K562 (cell line): ENCODE data around the gene LRP1. TPM values are rescaled to one million over a fixed set of nuclear protein-coding genes. Genes with fewer than 3 reads are reported as not detected.

Experiments used
- ATAC-seq: fragments of 200-7000 bp; cut with Tn5 transposase; 3 replicates; pipeline ENCODE4 v1.9.1; 2020; ENCODE audit warnings: moderate library complexity
- BruUV-seq: library from RNA; stranded (reverse); fragments of 400-500 nt; replicated peaks from 2 replicates; lab custom pipeline; 2021; lab: Mats Ljungman, UMichigan
- CTCF ChIA-PET: fragments of 300-600 bp; formaldehyde crosslinking; extraction: SDS; loops from one replicate; lab custom pipeline; 2021; ENCODE audit warnings: low intra/inter-chr PET ratio; lab: Yijun Ruan, JAX
- POLR2A ChIA-PET: fragments of 300-600, 350-650 bp; sonication (Branson Sonifier 250); formaldehyde crosslinking; extraction: SDS; loops from one replicate; lab custom pipeline; 2021; ENCODE audit warnings: antibody characterized with exemption, inconsistent platforms; lab: Yijun Ruan, JAX
- DNase-seq, 4 experiments: peaks; one replicate each; pipeline versions ENCODE4 v3.0.0 to v3.0.0-alpha.2; 2011 to 2018; ENCODE audit warnings: low spot score in 3 of 4, mixed read lengths in 3 of 4; ENCODE audit errors: extremely low read depth in 1 of 4
- FAIRE-seq: peaks from 2 replicates; lab custom pipeline; 2011; peaks lifted over from hg19 to GRCh38; lab: Jason Lieb, UNC
- H2AFZ ChIP-seq: 2 replicates; pipeline ENCODE4 v1.6.0; 2011; ENCODE audit warnings: low read depth, low read length, control low read depth, inconsistent platforms
- H3K27ac ChIP-seq: fragments of 200-600 bp; 3 replicates; pipeline ENCODE4 v1.8.0; 2011; ENCODE audit warnings: low read depth, mild to moderate bottlenecking, control low read depth, inconsistent platforms, low read length, moderate library complexity, mixed read lengths; ENCODE audit errors: extremely low read depth
- H3K27me3 ChIP-seq, 2 experiments: fragments of 300-600 bp in 1 of 2; 2 replicates in 1 of 2; 3 replicates in 1 of 2; pipeline versions ENCODE4 v1.6.0 to v1.8.0; 2011; ENCODE audit warnings: inconsistent platforms in 2 of 2, low read length in 2 of 2, mild to moderate bottlenecking in 1 of 2, mixed read lengths in 1 of 2, moderate library complexity in 1 of 2; ENCODE audit not compliant: control insufficient read depth in 2 of 2, insufficient read depth in 2 of 2
- H3K36me3 ChIP-seq: fragments of 300-600 bp; 3 replicates; pipeline ENCODE4 v1.8.0; 2011; ENCODE audit warnings: mild to moderate bottlenecking, low read length, inconsistent platforms; ENCODE audit not compliant: control insufficient read depth, insufficient read depth
- H3K4me1 ChIP-seq, 2 experiments: fragments of 200-600 bp in 1 of 2; replicated peaks in 1 of 2; 2 replicates in 1 of 2; 3 replicates in 1 of 2; pipeline versions ENCODE4 v1.5.1 to v1.8.0; 2011; ENCODE audit warnings: inconsistent platforms in 2 of 2, low read length in 2 of 2, mild to moderate bottlenecking in 1 of 2, mixed read lengths in 1 of 2, moderate library complexity in 1 of 2; ENCODE audit not compliant: control insufficient read depth in 2 of 2, insufficient read depth in 2 of 2
- H3K4me2 ChIP-seq: 2 replicates; pipeline ENCODE4 v1.6.1; 2011; ENCODE audit warnings: low read length, control low read depth, inconsistent platforms, mixed read lengths; ENCODE audit not compliant: insufficient read depth
- H3K4me3 ChIP-seq: fragments of 200-600 bp; sonication (generic), shearing (Covaris generic); 2 replicates; pipeline ENCODE4 v1.5.1; 2016; ENCODE audit warnings: control low read depth, inconsistent platforms
- H3K79me2 ChIP-seq: fragments of 200-600 bp; 3 replicates; pipeline ENCODE4 v1.8.0; 2011; ENCODE audit warnings: low read length, inconsistent platforms; ENCODE audit not compliant: control insufficient read depth, insufficient read depth
- H3K9ac ChIP-seq, 2 experiments: 2 replicates each; pipeline versions ENCODE4 v1.6.0 to v1.6.1; 2011; ENCODE audit warnings: low read depth in 2 of 2, low read length in 2 of 2, control low read depth in 1 of 2, inconsistent platforms in 1 of 2, mild to moderate bottlenecking in 1 of 2, mixed read lengths in 1 of 2; ENCODE audit not compliant: insufficient read depth in 1 of 2
- H3K9me1 ChIP-seq: one replicate; pipeline ENCODE4 v1.6.0; 2011; ENCODE audit warnings: inconsistent platforms, mild to moderate bottlenecking, low read length, moderate library complexity; ENCODE audit not compliant: control insufficient read depth, insufficient read depth
- H3K9me3 ChIP-seq: replicated peaks from 2 replicates; pipeline ENCODE4 v1.5.1; 2011; ENCODE audit warnings: low read depth, low read length, inconsistent platforms; ENCODE audit not compliant: control insufficient read depth, insufficient read depth
- H4K20me1 ChIP-seq: replicated peaks from 2 replicates; pipeline ENCODE4 v1.6.1; 2011; ENCODE audit warnings: low read length, inconsistent platforms, mixed read lengths; ENCODE audit not compliant: control insufficient read depth, insufficient read depth
- BCL6 ChIP-seq: fragments of 250-450 bp; sonication (Bioruptor Pico); IDR thresholded peaks from 2 replicates; pipeline ENCODE4 v1.4.0; 2020
- HMG20B ChIP-seq: fragments of 250-450 bp; sonication (Bioruptor Pico); IDR thresholded peaks from 2 replicates; pipeline ENCODE4 v1.5.0; 2021; ENCODE audit warnings: mild to moderate bottlenecking
- SRSF7 ChIP-seq: fragments of 200-400 bp; formaldehyde crosslinking; optimal IDR thresholded peaks from 2 replicates; pipeline ENCODE3; 2017; ENCODE audit warnings: mild to moderate bottlenecking, low read depth, low read length
- ZNF197 ChIP-seq: fragments of 200-800 bp; sonication (Bioruptor generic); IDR thresholded peaks from 2 replicates; pipeline ENCODE4 v1.6.1; 2016; ENCODE audit warnings: low read depth, missing genetic modification characterization, missing compliant biosample characterization
- WGBS: fragments of 100-300 bp; shearing (Covaris generic); methylation state at CpG from one replicate; pipeline ENCODE4 v1.1.6; 2016; ENCODE audit warnings: low coverage, mixed read lengths; ENCODE audit not compliant: insufficient coverage; ENCODE audit errors: missing lambda C conversion rate; 5-methylcytosine and 5-hydroxymethylcytosine counted together
- in situ Hi-C: fragments of 300-500 bp; cut with MboI; formaldehyde crosslinking; loops from 4 replicates; pipeline ENCODE4 v1.15.0; 2018; ENCODE audit warnings: inconsistent platforms, mixed read lengths
- intact Hi-C: fragments of 100-400 bp; cut with micrococcal nuclease; formaldehyde crosslinking; loops from 2 replicates; pipeline ENCODE4 v1.14.2; 2022
- polyA plus RNA-seq, 8 experiments: library from polyadenylated mRNA; depleted of rRNA in 4 of 8; stranded (reverse) in 5 of 8; unstranded in 3 of 8; fragments of >200 nt; fragmentation: Nextera tagmentation in 2 of 8; fragmentation: Illumina TruSeq in 1 of 8; extraction: Ambion mirVana in 2 of 8; extraction: Trizol in 1 of 8; gene quantifications; 2 replicates each; pipeline versions ENCODE4 v1.2.1 to v1.2.3, GENCODE V29; 2011 to 2014; ENCODE audit warnings: inconsistent platforms in 1 of 8, missing spikeins in 1 of 8
- total RNA-seq, 7 experiments: library from RNA; depleted of rRNA in 6 of 7; stranded (reverse); fragments of >200 nt in 6 of 7; fragmentation: Illumina TruSeq in 2 of 7; extraction: Trizol in 2 of 7; gene quantifications; 2 replicates each; pipeline versions ENCODE4 v1.2.1 to v1.2.3, GENCODE V29; 2011 to 2021; ENCODE audit warnings: low replicate concordance in 1 of 7
- TF ChIP-seq, protein P1 (sequence below): fragments of 450-650 bp; IDR thresholded peaks from 2 replicates; pipeline ENCODE4 v1.6.1; 2018; ENCODE audit not compliant: partially characterized antibody
- TF ChIP-seq, protein P2 (sequence below), 2 experiments: fragments of 450-650 bp; IDR thresholded peaks; 2 replicates each; pipeline ENCODE4 v1.6.1; 2016
- TF ChIP-seq, protein P3 (sequence below): sonication (generic); formaldehyde crosslinking; IDR thresholded peaks from 2 replicates; pipeline ENCODE4 v1.8.0; 2022; ENCODE audit warnings: missing genetic modification reagents, mild to moderate bottlenecking, moderate library complexity, borderline replicate concordance
- TF ChIP-seq, protein P4 (sequence below): fragments of 450-650 bp; IDR thresholded peaks from 2 replicates; pipeline ENCODE4 v1.7.0; 2016; ENCODE audit warnings: borderline replicate concordance
- TF ChIP-seq, protein P5 (sequence below): fragments of 450-650 bp; IDR thresholded peaks from 2 replicates; pipeline ENCODE4 v1.6.1; 2016; ENCODE audit warnings: mild to moderate bottlenecking

The LRP1 gene
- total and polyA plus RNA-seq, 9 of the 15 experiments (the other 6 are each of a cell fraction or from before 2014, with no cell fraction given): 0.04 to 0.64 (median 0.19) TPM; not detected in 2

DNA sequence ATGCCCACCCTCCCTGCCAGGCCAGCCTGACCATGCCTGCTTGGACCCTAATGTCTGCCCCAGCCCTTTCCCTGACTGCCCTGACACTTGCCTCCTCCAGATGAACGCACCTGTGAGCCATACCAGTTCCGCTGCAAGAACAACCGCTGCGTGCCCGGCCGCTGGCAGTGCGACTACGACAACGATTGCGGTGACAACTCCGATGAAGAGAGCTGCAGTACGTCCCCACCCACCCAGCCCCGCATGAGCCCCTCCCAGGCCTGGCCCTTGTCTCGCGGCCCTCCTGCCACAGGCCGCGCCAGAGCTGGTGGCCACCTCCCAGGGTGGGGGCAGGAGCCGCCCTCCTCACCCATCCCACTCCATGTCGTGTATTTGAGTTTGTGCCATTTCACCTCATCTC lies 74.0 kb downstream of the LRP1 start:
- no TSS peak for BruUV-seq
- ATAC-seq (no peak), DNase-seq (no peak), FAIRE-seq (no peak)
- peaks cover 0 to 36% of the 10 kb centered on the region in 2 experiments; a peak in 2 of 5 replicates for H3K4me1 ChIP-seq
- intact Hi-C loops: no loop called here
- no peak overlapping the region for H2AFZ ChIP-seq
- peaks cover 58 to 91% of the 10 kb centered on the region in 2 experiments; a peak in 4 of 5 replicates for H3K27me3 ChIP-seq
- TF ChIP-seq, protein P1, sequence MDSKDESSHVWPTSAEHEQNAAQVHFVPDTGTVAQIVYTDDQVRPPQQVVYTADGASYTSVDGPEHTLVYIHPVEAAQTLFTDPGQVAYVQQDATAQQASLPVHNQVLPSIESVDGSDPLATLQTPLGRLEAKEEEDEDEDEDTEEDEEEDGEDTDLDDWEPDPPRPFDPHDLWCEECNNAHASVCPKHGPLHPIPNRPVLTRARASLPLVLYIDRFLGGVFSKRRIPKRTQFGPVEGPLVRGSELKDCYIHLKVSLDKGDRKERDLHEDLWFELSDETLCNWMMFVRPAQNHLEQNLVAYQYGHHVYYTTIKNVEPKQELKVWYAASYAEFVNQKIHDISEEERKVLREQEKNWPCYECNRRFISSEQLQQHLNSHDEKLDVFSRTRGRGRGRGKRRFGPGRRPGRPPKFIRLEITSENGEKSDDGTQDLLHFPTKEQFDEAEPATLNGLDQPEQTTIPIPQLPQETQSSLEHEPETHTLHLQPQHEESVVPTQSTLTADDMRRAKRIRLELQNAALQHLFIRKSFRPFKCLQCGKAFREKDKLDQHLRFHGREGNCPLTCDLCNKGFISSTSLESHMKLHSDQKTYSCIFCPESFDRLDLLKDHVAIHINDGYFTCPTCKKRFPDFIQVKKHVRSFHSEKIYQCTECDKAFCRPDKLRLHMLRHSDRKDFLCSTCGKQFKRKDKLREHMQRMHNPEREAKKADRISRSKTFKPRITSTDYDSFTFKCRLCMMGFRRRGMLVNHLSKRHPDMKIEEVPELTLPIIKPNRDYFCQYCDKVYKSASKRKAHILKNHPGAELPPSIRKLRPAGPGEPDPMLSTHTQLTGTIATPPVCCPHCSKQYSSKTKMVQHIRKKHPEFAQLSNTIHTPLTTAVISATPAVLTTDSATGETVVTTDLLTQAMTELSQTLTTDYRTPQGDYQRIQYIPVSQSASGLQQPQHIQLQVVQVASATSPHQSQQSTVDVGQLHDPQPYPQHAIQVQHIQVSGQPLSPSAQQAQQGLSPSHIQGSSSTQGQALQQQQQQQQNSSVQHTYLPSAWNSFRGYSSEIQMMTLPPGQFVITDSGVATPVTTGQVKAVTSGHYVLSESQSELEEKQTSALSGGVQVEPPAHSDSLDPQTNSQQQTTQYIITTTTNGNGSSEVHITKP: no peak
- TF ChIP-seq SRSF7: no peak
- TF ChIP-seq, protein P2, sequence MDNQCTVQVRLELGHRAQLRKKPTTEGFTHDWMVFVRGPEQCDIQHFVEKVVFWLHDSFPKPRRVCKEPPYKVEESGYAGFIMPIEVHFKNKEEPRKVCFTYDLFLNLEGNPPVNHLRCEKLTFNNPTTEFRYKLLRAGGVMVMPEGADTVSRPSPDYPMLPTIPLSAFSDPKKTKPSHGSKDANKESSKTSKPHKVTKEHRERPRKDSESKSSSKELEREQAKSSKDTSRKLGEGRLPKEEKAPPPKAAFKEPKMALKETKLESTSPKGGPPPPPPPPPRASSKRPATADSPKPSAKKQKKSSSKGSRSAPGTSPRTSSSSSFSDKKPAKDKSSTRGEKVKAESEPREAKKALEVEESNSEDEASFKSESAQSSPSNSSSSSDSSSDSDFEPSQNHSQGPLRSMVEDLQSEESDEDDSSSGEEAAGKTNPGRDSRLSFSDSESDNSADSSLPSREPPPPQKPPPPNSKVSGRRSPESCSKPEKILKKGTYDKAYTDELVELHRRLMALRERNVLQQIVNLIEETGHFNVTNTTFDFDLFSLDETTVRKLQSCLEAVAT (IDR thresholded peaks at IDR 0.05): no peak
- no peak for TF ChIP-seq BCL6
- TF ChIP-seq ZNF197 (CRISPR knock-in tag): no peak
- TF ChIP-seq, protein P3, sequence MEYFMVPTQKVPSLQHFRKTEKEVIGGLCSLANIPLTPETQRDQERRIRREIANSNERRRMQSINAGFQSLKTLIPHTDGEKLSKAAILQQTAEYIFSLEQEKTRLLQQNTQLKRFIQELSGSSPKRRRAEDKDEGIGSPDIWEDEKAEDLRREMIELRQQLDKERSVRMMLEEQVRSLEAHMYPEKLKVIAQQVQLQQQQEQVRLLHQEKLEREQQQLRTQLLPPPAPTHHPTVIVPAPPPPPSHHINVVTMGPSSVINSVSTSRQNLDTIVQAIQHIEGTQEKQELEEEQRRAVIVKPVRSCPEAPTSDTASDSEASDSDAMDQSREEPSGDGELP: no peak
- no peak for TF ChIP-seq HMG20B (CRISPR knock-in tag)
- TF ChIP-seq, protein P4, sequence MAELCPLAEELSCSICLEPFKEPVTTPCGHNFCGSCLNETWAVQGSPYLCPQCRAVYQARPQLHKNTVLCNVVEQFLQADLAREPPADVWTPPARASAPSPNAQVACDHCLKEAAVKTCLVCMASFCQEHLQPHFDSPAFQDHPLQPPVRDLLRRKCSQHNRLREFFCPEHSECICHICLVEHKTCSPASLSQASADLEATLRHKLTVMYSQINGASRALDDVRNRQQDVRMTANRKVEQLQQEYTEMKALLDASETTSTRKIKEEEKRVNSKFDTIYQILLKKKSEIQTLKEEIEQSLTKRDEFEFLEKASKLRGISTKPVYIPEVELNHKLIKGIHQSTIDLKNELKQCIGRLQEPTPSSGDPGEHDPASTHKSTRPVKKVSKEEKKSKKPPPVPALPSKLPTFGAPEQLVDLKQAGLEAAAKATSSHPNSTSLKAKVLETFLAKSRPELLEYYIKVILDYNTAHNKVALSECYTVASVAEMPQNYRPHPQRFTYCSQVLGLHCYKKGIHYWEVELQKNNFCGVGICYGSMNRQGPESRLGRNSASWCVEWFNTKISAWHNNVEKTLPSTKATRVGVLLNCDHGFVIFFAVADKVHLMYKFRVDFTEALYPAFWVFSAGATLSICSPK: no peak
- TF ChIP-seq, protein P5, sequence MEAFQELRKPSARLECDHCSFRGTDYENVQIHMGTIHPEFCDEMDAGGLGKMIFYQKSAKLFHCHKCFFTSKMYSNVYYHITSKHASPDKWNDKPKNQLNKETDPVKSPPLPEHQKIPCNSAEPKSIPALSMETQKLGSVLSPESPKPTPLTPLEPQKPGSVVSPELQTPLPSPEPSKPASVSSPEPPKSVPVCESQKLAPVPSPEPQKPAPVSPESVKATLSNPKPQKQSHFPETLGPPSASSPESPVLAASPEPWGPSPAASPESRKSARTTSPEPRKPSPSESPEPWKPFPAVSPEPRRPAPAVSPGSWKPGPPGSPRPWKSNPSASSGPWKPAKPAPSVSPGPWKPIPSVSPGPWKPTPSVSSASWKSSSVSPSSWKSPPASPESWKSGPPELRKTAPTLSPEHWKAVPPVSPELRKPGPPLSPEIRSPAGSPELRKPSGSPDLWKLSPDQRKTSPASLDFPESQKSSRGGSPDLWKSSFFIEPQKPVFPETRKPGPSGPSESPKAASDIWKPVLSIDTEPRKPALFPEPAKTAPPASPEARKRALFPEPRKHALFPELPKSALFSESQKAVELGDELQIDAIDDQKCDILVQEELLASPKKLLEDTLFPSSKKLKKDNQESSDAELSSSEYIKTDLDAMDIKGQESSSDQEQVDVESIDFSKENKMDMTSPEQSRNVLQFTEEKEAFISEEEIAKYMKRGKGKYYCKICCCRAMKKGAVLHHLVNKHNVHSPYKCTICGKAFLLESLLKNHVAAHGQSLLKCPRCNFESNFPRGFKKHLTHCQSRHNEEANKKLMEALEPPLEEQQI: no peak
- no peaks in the 10 kb centered on the region for H3K9me1 ChIP-seq
- ChIA-PET POLR2A (no interaction called here), CTCF (no interaction called here)
- H3K4me3 ChIP-seq: no peak overlapping the region
- H3K36me3 ChIP-seq: no peaks in the 10 kb centered on the region
- no peak overlapping the region for H3K27ac ChIP-seq
- H4K20me1 ChIP-seq: peaks cover 30% of the 10 kb centered on the region
- no peak overlapping the region for H3K4me2 ChIP-seq
- H3K79me2 ChIP-seq: no peaks in the 10 kb centered on the region
- in situ Hi-C loops: no loop called here
- H3K9ac ChIP-seq: no peak overlapping the region
- no peaks in the 10 kb centered on the region for H3K9me3 ChIP-seq
- 18% methylated on average over 11 of the region's 19 CpGs for WGBS
